ENCODE results near the gene TKTL1.

DNA sequence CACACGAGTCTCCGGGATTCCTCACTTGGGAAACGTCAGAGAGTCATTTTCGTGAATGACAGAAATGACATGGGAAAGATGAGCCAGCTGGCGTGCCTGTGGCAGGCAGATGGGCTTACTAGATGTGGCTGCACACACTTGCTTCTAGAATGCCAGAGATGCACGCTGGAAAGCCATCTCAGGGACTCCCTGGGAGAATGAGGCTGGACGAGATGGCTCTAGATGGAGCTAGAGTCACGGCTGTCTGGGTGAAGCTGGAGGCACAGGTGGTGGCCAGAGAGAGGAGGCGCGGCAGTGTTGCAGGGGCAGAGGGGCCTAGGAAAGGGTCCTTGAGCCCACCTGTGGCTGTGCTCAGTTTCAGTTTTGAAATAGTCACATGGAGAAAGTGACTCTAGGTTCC lies 26.0 kb downstream of the TKTL1 start:
- TF ChIP-seq, protein P1, sequence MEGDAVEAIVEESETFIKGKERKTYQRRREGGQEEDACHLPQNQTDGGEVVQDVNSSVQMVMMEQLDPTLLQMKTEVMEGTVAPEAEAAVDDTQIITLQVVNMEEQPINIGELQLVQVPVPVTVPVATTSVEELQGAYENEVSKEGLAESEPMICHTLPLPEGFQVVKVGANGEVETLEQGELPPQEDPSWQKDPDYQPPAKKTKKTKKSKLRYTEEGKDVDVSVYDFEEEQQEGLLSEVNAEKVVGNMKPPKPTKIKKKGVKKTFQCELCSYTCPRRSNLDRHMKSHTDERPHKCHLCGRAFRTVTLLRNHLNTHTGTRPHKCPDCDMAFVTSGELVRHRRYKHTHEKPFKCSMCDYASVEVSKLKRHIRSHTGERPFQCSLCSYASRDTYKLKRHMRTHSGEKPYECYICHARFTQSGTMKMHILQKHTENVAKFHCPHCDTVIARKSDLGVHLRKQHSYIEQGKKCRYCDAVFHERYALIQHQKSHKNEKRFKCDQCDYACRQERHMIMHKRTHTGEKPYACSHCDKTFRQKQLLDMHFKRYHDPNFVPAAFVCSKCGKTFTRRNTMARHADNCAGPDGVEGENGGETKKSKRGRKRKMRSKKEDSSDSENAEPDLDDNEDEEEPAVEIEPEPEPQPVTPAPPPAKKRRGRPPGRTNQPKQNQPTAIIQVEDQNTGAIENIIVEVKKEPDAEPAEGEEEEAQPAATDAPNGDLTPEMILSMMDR (IDR thresholded peaks at IDR 0.05), result peak in 2 of 6 experiments; percentile 10 to 20
- TF ChIP-seq POLR2A (IDR thresholded peaks at IDR 0.05), result no peak
